Vagina (tissue), 2 donors: ENCODE measurements around the gene RAB5B.

Experiments used
- POLR2A ChIP-seq, 2 donors: fragments of 450-650 bp; IDR thresholded peaks; one replicate each; pipeline ENCODE4 v1.6.1; 2017; ENCODE audit warnings: antibody characterized with exemption in 2 of 2, mild to moderate bottlenecking in 2 of 2, moderate library complexity in 2 of 2
- POLR2AphosphoS5 ChIP-seq, 2 donors: sonication (generic); formaldehyde crosslinking; IDR thresholded peaks; one replicate each; pipeline ENCODE4 v1.9.0; 2017; ENCODE audit warnings: antibody characterized with exemption in 2 of 2, mild to moderate bottlenecking in 2 of 2, low read depth in 1 of 2; ENCODE audit not compliant: insufficient read depth in 1 of 2
- TF ChIP-seq, protein P1 (sequence below), 3 experiments: fragments of 450-650 bp in 2 of 3; fragments of 200-600 bp in 1 of 3; sonication (generic) in 1 of 3; IDR thresholded peaks; one replicate each; pipeline ENCODE4 v1.5.1; 2017 to 2019; ENCODE audit warnings: antibody characterized with exemption in 3 of 3, mild to moderate bottlenecking in 2 of 3, moderate library complexity in 2 of 3

- TF ChIP-seq POLR2AphosphoS5 (IDR thresholded peaks at IDR 0.05; ENCODE audit: insufficient read depth in 1 of 2, low read depth in 1 of 2) (peak in 1 of 2 donors; percentile 64), POLR2A (IDR thresholded peaks at IDR 0.05) (no peak)
- TF ChIP-seq, protein P1, sequence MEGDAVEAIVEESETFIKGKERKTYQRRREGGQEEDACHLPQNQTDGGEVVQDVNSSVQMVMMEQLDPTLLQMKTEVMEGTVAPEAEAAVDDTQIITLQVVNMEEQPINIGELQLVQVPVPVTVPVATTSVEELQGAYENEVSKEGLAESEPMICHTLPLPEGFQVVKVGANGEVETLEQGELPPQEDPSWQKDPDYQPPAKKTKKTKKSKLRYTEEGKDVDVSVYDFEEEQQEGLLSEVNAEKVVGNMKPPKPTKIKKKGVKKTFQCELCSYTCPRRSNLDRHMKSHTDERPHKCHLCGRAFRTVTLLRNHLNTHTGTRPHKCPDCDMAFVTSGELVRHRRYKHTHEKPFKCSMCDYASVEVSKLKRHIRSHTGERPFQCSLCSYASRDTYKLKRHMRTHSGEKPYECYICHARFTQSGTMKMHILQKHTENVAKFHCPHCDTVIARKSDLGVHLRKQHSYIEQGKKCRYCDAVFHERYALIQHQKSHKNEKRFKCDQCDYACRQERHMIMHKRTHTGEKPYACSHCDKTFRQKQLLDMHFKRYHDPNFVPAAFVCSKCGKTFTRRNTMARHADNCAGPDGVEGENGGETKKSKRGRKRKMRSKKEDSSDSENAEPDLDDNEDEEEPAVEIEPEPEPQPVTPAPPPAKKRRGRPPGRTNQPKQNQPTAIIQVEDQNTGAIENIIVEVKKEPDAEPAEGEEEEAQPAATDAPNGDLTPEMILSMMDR (IDR thresholded peaks at IDR 0.05), result no peak
Measured at GRCh38 chr12:55931780-55932550, 41.9 kb upstream of the RAB5B start.
